CD4-positive, alpha-beta T cell treated with Interleukin-17A for 1 hour (primary cell): ENCODE data around the gene TMEM35A.
"Not testable (repeated sequence)": the region's sequence is repeated elsewhere in the genome, so short reads cannot be mapped to it uniquely, and the experiment has no call there.

Experiments
- DNase-seq: peaks from one replicate; pipeline ENCODE4 v3.0.0-alpha.2; 2020

Gene TMEM35A, protein sequence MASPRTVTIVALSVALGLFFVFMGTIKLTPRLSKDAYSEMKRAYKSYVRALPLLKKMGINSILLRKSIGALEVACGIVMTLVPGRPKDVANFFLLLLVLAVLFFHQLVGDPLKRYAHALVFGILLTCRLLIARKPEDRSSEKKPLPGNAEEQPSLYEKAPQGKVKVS

DNA sequence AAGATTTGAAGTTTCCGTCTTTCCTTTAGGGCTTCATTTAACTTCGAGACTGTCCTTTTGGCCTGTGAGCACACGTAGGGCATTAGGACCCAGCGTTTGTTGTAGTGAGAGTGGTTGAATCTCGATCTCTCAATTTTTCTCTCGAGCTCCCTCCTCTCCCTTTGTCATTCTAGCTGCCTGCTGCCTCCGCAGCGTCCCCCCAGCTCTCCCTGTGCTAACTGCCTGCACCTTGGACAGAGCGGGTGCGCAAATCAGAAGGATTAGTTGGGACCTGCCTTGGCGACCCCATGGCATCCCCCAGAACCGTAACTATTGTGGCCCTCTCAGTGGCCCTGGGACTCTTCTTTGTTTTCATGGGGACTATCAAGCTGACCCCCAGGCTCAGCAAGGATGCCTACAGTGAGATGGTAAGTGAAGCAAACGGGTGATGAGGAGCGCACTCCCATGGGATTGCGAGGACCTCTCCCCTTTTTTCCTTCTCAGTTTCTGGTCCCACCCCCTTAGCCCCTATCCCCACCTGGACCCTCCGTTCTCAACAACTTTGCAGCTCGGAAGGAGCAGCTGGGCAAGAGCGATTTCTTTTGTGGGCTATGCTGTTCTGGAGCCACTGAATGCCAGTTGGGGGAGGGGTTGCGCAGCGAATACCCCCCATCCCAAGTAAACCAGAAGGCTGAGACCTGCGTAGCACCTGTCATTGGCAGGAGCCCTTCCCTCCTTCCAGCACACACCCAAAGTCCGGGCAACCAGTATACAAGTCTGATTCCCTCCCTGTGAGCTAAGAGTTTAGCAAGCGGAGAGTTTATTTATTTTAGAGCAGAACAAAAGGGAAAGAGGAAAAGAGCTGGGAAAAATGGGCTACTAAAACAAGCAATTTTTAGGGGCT, at the start of gene TMEM35A:
Gene TMEM35A (plus strand): TSS at position 164 of the 883 bp plus-strand sequence. CDS start 124 bp downstream, at position 288.
- DNase-seq, result no peak

DNA sequence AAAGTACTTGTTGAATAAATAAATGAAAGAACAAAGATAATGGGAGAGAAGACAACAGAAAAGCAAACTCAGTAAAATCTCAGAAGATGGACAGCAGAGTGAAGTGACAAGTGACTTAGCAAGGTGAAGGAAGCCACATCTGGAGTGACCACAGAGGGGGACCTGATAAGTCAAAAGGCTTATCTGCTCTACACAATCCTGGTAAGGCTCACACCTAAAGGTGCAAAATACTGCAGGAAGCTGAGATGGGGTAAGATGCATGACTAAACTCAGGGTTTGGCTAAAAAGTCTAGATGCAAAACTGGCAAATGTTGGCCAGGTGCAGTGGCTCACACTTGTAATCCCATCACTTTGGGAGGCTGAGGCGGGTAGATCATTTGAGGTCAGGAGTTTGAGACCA, 49.0 kb upstream of the TMEM35A start:
- no peak for DNase-seq

DNA sequence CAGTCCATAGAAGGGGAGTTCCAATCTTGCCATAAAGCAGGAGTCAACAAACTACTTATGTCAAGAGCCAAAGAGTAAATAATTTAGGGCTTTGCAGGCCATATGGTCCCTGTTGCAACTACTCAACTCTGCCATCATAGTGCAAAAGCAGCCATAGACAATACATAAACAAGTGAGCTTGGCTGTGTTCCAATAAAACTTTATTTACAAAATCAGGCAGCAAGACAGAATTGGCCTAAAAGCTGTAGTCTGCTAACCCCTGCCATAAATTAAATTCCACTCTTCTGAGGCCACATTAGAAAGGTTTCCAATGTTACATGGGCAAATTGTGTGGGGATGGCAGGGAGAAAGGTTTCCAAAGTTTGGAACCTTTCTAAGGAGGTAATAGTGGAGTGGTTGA, 41.4 kb upstream of the TMEM35A start:
- no peak for DNase-seq

DNA sequence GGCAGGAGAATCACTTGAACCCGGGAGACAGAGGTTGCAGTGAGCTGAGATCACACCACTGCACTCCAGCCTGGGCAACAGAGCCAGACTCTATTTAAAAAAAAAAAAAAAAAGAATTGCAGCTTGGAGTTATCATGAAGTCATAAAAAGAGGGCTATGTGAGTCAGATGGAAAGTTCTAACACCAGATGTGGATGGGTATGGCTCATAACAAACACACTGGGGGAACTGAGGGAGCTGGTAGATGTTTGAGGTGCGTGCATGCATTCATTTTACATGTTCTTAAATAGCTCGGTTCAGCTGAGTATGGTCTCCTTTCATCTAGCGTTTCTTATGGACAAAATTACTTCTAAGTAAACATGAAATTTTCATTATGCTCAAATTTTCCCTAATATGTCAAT, 38.5 kb upstream of the TMEM35A start:
- DNase-seq, result no peak

DNA sequence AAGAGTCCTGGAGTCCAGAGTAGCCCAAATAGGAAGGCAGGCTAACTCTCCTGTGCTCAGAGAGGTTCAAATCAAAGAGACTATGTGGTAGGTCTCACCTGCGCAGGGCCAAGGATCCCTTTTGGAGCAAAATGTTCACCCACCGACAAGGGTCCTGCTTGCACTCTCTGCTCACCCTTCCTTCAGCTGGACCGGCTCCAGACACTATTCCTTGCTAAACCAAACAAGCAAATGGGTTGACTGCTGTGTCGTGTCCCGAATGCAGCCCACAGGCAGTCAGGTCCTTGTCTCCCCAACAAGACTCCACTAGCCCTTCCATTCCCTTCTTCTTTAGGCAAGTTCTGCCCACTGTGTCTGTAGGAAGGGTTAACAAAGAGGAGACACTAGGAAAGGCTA, 27.5 kb upstream of the TMEM35A start:
- DNase-seq, result no peak

DNA sequence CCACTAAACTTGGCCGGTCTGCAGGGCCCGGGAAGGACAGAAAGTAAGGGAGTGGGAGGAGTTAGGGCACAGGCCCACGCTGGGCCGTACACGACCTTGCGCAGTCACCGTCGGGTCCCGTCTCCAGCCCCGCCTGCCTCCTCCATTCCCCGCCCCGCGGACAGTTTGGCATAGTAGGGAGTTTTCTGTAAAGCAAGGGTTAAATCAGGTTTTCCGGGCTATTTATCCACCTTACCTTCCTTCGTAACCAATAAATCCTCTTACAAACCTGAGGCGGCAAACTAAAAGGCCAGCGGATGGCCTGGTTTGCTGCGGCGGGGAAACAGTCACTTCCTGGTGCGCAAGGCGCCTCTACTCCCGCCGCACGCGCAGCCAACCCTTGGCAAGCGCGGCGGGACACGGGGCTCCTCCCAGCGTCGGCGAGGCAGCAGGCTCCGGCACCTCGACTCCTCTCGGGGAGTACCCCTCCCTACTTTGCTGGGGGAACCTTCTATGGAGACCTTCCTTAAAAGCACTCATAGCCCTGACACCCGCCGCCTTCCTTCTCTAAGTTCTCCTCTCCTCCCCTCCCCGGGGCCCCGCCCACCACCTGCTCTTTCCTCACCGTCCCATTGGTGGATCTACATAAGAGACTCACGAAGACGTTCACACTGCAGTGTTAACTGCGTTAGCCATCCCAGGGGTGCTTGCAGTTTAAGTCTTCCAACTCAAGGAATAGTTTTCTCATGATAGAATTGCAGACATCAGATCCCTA, 27.0 kb upstream of the TMEM35A start, which contains the start of gene TRMT2B:
Gene TRMT2B (minus strand): TSS at position 563 of the 754 bp plus-strand sequence. CDS start 9,822 bp downstream, outside the sequence.
- peak; percentile 85 for DNase-seq

DNA sequence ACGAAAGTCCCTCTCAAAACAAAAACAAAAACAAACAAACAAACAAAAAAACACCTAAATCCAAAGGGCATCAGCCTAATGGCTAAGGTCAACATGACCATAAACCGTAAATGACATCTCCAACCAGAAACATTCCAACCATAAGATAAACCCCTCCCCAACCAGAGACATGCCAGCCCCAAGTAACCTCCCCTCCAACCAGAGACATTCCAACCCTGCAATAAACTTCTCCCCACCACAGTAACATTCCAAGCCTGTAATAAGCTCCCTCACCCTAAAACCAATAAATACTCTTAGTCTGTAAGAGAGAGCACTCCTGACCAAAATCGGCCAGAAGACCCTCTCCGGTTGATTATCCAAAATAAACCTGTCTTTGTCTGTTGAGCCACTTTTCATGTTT, 22.1 kb upstream of the TMEM35A start:
- not testable (repeated sequence) for DNase-seq

DNA sequence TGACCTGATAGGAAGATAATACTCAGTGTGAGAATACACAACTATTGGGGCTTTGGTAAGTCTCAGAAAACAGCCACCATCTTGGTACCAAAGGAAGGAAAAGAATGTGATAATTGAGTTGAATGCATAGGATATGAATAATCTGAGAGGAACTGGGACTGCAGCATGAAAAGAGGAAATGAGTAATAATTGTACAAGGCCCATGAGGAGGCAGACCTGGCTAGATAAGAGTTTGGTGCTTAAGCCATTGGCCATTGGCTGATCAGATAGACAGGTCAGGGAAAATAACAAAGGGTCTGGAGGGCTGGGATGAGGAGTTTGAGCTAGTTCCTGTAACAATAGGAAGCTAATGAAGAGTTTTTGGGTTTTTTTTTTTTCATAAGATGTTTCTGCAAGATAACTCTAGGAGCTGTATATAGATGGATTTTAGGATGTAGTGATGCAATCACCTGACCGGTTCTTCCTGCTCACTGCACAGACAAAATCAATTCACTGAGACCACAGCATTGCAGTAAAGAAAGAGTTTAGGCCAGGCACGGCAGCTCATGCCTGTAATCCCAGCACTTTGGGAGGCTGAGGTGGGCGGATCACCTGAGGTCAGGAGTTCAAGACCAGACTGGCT, 21.5 kb upstream of the TMEM35A start:
- DNase-seq, result no peak

DNA sequence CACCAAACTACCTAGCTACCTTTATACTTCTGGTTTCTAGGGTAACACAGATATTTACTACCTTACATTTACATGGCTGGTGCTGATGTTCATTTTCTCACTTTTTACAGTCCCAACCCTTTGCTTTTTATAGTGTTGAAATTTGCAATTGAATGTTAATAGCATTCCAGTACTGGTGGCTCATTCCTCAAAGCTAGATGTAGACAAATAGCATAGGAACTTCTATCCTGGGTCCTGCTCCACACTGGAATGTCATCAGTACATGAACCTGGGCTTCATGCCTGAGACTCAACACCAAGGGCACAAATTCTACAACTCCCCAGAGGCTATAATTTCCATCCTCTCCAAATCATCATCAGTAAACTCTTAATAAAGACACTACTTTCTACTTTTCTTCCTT, 16.5 kb upstream of the TMEM35A start:
- DNase-seq, result no peak

DNA sequence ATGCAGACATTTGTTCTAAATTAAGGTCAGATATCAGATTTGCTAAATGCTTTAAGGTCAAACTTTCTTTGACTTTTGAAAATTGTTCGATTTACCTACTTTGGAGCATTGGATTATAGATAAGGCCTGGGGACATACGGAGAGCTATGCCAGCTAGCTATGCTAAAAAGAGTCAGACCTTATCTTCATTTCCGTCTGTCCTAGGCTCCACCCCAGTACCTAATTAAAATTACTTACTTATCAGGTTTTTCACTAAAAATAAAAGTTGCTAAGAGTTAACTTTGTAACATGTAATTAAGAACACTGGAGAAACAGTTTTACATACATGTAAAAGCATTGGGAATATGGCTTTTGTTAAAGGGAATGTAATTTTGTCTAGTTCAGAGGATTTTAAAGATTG, 7.1 kb upstream of the TMEM35A start:
- no peak for DNase-seq

DNA sequence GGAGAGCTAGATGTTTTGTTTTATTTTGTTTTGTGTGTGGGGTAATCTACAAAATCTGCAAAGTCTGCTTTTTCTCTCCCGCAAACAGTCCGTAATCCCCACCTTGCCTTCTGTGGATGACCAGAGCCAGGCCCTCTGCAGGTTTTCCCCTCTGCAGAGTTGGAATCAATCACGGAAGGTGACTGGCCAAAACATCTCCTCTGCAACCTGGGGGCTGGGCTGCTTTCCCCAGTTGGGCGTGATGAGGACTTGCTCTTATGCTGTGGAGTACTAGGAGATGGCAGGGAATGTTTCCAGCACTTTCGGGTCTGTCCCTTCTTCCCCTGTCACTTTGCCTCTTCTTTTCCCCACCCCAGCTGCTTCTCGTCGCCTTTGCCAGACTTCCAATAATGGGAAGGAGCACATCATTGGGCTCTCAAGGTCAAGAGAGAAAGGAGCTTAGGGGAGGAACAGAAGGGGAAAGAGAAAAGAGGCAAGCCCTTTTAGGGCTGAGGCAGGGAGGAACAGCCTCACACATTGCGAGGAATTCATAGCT, 1.1 kb downstream of the TMEM35A start:
- no peak for DNase-seq

DNA sequence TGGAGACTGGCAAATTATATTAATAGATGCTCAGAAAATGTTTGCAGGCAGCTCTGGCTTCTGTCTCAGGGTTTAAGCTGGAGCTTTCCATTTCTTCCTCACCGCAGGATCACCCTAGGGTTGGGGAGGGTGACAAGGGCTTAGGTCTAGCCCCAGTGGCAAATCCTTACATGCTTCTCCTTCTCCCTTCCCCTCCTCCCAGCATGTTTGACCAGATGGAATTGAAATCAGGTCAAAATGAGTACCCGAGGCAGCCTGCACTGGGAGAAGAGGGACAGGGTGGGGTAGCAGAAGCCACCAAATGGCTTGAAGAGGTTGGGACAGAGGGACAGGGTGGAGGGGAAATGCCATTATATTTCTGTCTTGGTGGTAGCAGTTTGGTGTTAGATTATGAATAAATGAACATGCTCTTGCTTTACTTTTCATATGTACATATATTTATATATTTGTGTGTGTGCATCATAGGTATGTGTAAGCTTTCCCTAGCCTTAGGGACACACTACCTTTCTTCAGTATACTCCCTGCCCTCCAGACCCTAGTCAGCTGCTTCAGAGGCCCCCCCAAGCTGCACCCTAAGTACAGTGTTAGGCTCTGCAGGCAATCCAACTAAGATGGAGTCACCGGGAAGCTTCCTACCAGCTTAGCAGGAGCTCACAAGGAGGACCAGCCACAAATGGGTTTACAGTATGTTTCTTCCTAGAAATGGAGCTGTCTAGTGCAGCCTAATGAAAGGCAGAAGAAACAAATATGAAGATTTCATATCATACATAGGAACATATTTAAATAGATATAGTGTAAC, 1.8 kb downstream of the TMEM35A start:
- no peak for DNase-seq

DNA sequence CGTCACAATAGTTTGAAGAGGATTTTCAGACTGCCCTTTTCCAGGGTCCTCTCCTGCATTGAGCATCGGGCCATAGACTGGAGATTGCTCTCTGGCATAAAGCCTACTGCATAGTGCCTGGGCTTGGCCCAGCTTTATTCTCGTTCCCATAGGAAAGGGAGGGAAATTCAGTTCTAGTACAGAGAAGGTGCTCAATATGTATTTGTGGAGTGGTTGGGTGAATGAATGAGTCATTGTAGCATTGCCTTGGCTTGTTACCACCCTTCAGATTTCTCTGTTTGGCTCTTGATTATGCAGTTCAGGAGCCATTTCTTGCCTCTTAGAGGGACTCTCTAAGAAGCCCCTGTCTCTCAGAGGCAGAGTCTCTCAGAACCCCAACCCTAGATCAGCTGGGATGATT, 2.6 kb downstream of the TMEM35A start:
- DNase-seq, result no peak

DNA sequence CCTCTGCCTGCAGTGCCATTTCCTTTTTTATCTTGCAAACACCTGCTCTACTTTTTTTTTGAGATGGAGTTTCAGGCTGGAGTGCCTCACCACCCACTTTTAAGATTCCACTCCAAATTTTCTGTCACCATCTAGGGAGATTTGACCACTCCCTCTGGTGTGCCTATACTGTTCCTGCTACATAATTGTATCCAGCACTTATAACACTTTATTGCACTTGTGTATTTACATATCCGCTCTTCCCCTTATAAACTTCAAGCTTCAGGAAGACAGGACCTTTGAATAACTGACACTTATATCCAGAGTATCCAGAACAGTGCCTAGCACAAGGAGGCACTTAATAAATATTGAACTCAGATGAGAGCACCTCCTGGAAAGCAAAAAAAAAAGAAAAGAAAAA, 13.1 kb downstream of the TMEM35A start:
- DNase-seq, result no peak

DNA sequence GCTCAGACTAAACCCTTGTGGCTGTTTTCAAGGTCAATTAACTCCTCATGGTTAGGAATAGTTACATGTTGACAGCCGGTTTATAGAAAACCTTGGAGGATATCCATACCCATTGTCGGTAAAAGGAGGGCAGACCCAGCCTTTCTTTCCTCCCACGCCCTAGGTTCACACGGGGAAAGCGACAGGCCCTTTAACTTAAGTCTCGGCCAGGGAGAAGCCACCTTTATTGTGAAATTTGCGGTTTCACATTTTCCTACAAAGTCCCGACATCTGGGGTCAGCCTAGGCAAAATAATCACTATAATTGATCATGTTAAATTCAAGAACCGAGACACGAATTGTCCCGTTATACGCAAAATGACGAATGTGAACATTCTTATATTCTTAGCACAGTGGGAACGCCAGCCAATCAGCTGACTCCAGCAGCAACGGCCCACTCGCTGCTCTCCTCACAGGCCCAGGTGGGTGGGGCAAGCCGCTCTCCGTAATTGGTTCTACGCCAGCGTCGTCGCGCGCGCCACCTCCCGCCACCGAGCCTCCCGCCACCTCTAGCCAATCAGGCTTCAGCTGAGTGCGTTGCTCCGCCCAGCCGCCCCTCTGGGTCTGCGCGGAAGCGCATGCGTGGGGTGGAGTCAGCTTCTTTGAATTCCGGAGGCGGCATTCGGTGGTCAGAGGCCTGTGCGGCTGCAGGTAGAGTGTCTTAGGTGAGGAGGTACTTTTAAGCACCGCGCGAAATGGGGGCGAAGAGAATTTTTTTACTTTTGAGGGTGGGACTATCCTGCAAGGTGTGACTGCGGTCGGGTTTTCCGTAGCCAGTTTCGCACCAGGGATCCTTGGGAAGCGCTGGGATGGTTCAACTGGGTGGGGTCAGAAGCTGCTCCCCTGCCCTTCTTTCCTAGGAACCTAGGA, 19.1 kb downstream of the TMEM35A start, which contains the start of gene CENPI:
Gene CENPI (plus strand): TSS at position 659 of the 908 bp plus-strand sequence. CDS start 2,867 bp downstream, outside the sequence.
- DNase-seq, result peak; percentile 96

DNA sequence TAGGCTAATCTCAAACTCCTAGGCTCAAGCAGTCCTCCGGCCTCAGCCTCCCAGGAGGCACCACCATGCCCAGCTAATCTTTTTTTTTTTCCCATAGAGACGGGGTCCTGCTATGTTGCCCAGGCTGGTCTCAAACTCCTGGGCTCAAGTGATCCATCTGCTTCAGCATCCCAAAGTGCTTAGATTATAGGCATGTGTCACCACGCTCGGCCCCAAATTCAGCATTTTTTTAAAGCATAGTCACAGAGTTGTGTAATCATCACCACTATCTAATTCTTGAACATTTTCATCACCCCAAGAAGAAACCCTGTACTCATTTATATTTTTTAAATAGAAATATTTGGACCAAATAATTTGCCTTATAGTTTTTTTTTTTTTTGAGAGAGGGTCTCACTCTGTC, 29.6 kb downstream of the TMEM35A start:
- DNase-seq, result no peak

DNA sequence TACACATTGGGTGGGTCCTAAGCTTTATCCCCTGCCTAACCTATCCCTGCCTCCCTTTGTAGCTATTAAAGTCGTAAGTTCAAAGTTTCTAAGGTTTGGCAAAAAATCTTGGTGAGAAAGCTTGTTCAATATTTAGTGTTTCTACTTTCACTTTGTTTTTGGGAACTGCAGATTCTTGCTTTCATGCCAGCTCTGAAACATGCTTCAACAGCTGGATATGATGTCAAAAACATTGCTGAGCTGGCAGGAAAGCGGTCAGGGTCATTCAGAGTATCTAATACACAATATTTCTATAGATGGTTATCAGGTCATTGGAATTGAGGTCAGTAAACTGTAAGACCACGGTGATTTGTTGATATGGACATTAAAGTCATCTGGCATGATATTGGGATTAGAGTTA, 39.0 kb downstream of the TMEM35A start:
- no peak for DNase-seq

DNA sequence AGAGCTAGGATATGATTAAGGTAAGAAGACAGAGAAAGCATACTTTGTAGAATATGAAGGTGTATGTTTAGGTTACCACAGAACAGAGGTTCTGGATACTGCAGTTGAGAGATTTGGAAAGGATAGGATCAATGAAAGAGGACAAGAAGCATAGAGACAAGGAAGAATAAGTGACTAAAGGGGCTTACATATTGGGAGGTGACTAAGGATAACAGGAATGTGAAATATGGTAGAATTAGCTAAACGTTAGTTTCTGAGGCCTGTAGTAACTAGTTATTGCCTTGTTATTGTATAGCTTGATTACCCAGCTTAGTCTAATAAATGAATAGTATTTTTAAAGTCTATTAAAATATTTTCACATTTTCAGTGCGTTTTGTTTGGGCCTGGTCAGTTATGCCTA, 57.6 kb downstream of the TMEM35A start:
- no peak for DNase-seq
